Gastrocnemius medialis (tissue), 4 donors: ENCODE measurements around the gene STX19. TPM values are rescaled to one million over a fixed set of nuclear protein-coding genes. Genes with fewer than 3 reads are reported as not detected.
A peak's percentile ranks its signal among the peaks of the same experiment; 100 is the strongest.

Source experiments
- ATAC-seq, 2 donors: fragments of 150-250 bp; one replicate each; pipeline ENCODE4 v1.9.1; 2016
- DNase-seq, 2 donors: peaks; one replicate each; pipeline ENCODE4 v3.0.0-alpha.2; 2019
- H3K27ac ChIP-seq, 4 donors: fragments of 200-600 bp; sonication (generic); 1 replicate in 1 of 4; 2 replicates in 3 of 4; pipeline ENCODE4 v1.5.1; 2016 to 2018; ENCODE audit warnings: mild to moderate bottlenecking in 2 of 4, moderate library complexity in 1 of 4
- H3K27me3 ChIP-seq, 3 donors: fragments of 200-600 bp; sonication (generic) in 2 of 3; 1 replicate in 1 of 3; 2 replicates in 2 of 3; pipeline versions ENCODE4 v1.5.1 to v1.6.0; 2016 to 2019; ENCODE audit warnings: mild to moderate bottlenecking in 1 of 3, moderate library complexity in 1 of 3
- H3K36me3 ChIP-seq, 2 donors: fragments of 200-600 bp; sonication (generic) in 1 of 2; one replicate each; pipeline ENCODE4 v1.5.1; 2017 to 2018
- H3K4me1 ChIP-seq, 2 donors: fragments of 200-600 bp; sonication (generic) in 1 of 2; one replicate each; pipeline ENCODE4 v1.5.1; 2016 to 2017; ENCODE audit warnings: mild to moderate bottlenecking in 2 of 2
- H3K4me3 ChIP-seq, 4 donors: fragments of 200-600 bp; sonication (generic) in 3 of 4; 1 replicate in 1 of 4; 2 replicates in 3 of 4; pipeline ENCODE4 v1.5.1; 2016 to 2019; ENCODE audit warnings: mild to moderate bottlenecking in 2 of 4
- H3K9me3 ChIP-seq, 3 donors: fragments of 200-600 bp; sonication (generic) in 2 of 3; 1 replicate in 1 of 3; 2 replicates in 2 of 3; pipeline ENCODE4 v1.5.1; 2016 to 2019
- POLR2A ChIP-seq, 2 donors: fragments of 450-650 bp; IDR thresholded peaks; one replicate each; pipeline ENCODE4 v1.6.1; 2017; ENCODE audit warnings: antibody characterized with exemption in 2 of 2, mild to moderate bottlenecking in 2 of 2, moderate library complexity in 2 of 2
- in situ Hi-C, 4 donors: fragments of 200-750 bp; cut with MboI; loops; one replicate each; pipeline versions ENCODE4 v1.15.0 to v1.8.0; 2017; ENCODE audit warnings: low sequenced_read_pairs in 4 of 4
- intact Hi-C: fragments of 100-400 bp; cut with DNase I; formaldehyde crosslinking; loops from one replicate; pipeline ENCODE4 v1.15.1; 2023; ENCODE audit warnings: low total_unique reads
- total RNA-seq, 4 donors: library from RNA; depleted of rRNA; stranded (reverse); fragments of >200 nt; gene quantifications; one replicate each; pipeline versions ENCODE4 v1.1.0 to v1.2.3, GENCODE V29; 2016
- TF ChIP-seq, protein P1 (sequence below), 5 experiments: fragments of 450-650 bp in 3 of 5; fragments of 200-600 bp in 2 of 5; sonication (generic) in 2 of 5; IDR thresholded peaks in 4 of 5; conservative IDR thresholded peaks in 1 of 5; 1 replicate in 4 of 5; 2 replicates in 1 of 5; pipeline ENCODE4 v1.5.1; 2016 to 2019; ENCODE audit warnings: antibody characterized with exemption in 5 of 5, mild to moderate bottlenecking in 3 of 5, moderate library complexity in 3 of 5

STX19 gene
- total RNA-seq, 4 donors from 2014 or later = not detected

- in situ Hi-C loops = no loop called here
Measured at GRCh38 chr3:94036909-94037507, 8.6 kb upstream of the STX19 start.

GRCh38 chr3:94026623-94027022, 1.8 kb downstream of the STX19 start:
- ATAC-seq (no peak), DNase-seq (no peak)
- no peak overlapping the region for H3K27ac ChIP-seq
- no peak overlapping the region for H3K4me3 ChIP-seq
- no peak for TF ChIP-seq POLR2A (IDR thresholded peaks at IDR 0.05)
- TF ChIP-seq, protein P1, sequence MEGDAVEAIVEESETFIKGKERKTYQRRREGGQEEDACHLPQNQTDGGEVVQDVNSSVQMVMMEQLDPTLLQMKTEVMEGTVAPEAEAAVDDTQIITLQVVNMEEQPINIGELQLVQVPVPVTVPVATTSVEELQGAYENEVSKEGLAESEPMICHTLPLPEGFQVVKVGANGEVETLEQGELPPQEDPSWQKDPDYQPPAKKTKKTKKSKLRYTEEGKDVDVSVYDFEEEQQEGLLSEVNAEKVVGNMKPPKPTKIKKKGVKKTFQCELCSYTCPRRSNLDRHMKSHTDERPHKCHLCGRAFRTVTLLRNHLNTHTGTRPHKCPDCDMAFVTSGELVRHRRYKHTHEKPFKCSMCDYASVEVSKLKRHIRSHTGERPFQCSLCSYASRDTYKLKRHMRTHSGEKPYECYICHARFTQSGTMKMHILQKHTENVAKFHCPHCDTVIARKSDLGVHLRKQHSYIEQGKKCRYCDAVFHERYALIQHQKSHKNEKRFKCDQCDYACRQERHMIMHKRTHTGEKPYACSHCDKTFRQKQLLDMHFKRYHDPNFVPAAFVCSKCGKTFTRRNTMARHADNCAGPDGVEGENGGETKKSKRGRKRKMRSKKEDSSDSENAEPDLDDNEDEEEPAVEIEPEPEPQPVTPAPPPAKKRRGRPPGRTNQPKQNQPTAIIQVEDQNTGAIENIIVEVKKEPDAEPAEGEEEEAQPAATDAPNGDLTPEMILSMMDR (IDR thresholded peaks at IDR 0.05 in 4 of 5, conservative IDR thresholded peaks at IDR 0.05 in 1 of 5) = no peak
- H3K36me3 ChIP-seq = no peaks in the 10 kb centered on the region
- H3K27me3 ChIP-seq = no peaks in the 10 kb centered on the region
- intact Hi-C loops (no loop called here), in situ Hi-C loops (no loop called here)
- no peaks in the 10 kb centered on the region for H3K4me1 ChIP-seq
- H3K9me3 ChIP-seq = no peaks in the 10 kb centered on the region

More at GRCh38 chr3:94036909-94037507, 8.6 kb upstream of the STX19 start:
- DNase-seq = no peak
- no peak for ATAC-seq
- Histone ChIP-seq H3K27me3 (no peaks in the 10 kb centered on the region), H3K4me1 (no peaks in the 10 kb centered on the region), H3K36me3 (no peaks in the 10 kb centered on the region), H3K4me3 (no peak overlapping the region), H3K9me3 (no peaks in the 10 kb centered on the region), H3K27ac (no peak overlapping the region)
- intact Hi-C loops = no loop called here
- TF ChIP-seq, protein P1 (IDR thresholded peaks at IDR 0.05 in 4 of 5, conservative IDR thresholded peaks at IDR 0.05 in 1 of 5) = peak in 1 of 5 experiments; percentile 33
- no peak for TF ChIP-seq POLR2A (IDR thresholded peaks at IDR 0.05)

DNA sequence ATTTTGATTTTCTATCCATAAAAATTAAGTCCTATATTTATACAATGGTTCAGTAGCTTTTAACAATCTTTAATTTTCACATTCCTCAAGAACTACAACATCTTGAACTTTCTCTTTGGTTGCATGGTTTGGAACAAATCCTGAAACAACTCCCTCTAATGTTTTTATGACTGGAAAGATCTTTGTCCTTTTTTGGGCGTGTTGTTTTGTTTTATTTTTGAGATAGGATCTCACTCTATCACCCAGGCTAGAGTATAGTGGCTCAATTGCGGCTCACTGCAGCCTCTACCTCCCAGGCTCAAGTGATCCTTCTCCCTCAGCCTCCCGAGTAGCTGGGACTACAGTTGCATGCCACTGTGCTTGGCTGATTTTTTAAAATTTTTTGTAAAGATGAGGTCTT, 4.0 kb downstream of the STX19 start:
- no peak overlapping the region for H3K27ac ChIP-seq
- H3K36me3 ChIP-seq = no peaks in the 10 kb centered on the region
- no peaks in the 10 kb centered on the region for H3K9me3 ChIP-seq
- TF ChIP-seq POLR2A (IDR thresholded peaks at IDR 0.05) = no peak
- TF ChIP-seq, protein P1 (IDR thresholded peaks at IDR 0.05 in 4 of 5, conservative IDR thresholded peaks at IDR 0.05 in 1 of 5) = no peak
- no peak for DNase-seq
- ATAC-seq = no peak
- no peaks in the 10 kb centered on the region for H3K4me1 ChIP-seq
- intact Hi-C loops = no loop called here
- H3K27me3 ChIP-seq = no peaks in the 10 kb centered on the region
- in situ Hi-C loops = no loop called here
- H3K4me3 ChIP-seq = no peak overlapping the region

DNA sequence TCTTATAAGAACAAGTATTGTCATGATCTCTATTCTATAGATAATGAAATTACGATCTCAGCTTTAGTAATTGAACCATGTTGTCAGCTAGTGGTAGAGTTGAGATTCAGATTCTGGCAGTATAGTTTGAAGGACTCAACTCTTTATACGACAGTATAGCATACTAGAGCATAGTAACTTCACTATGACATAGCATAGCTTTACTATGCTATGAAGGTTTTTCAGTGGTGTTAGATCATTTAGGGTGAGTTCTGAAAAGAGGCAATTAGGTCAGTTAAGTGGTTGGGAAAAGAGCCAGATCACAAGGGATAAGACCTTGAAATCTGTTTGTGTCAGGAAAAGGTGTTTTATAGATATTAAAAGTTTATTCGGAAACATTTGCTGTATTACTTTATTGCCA, 8.1 kb downstream of the STX19 start:
- no peaks in the 10 kb centered on the region for H3K27me3 ChIP-seq
- H3K36me3 ChIP-seq = no peaks in the 10 kb centered on the region
- in situ Hi-C loops = no loop called here
- no peaks in the 10 kb centered on the region for H3K4me1 ChIP-seq
- ATAC-seq (no peak), DNase-seq (no peak)
- no peak for TF ChIP-seq POLR2A (IDR thresholded peaks at IDR 0.05)
- TF ChIP-seq, protein P1 (IDR thresholded peaks at IDR 0.05 in 4 of 5, conservative IDR thresholded peaks at IDR 0.05 in 1 of 5) = no peak
- H3K4me3 ChIP-seq = no peak overlapping the region
- intact Hi-C loops = no loop called here
- H3K9me3 ChIP-seq = no peaks in the 10 kb centered on the region
- no peak overlapping the region for H3K27ac ChIP-seq

DNA sequence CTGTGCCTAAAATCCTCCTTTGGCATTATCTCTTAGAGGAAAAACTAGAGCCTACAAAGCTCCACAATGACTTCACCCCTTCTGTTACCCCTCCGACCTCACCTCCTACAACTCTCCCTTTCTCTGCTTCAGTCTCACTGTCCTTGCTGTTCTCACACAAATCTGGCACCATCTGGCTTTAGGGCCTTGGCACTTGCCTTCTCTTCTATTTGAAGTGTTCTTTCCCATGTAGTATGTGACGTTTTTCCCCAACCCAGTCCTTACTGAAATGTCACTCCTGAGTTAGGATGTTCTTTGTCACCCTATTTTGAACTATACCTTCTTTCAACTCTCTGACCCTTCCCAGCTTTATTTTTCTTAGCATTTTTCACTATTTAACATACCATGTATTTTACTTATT, 8.7 kb downstream of the STX19 start:
- in situ Hi-C loops (loop anchor here in 1 of 4 donors (10.0 kb wide), 1 partner anchor 55 kb away; no protein-coding TSS in a partner anchor), intact Hi-C loops (no loop called here)
- Histone ChIP-seq H3K4me1 (no peaks in the 10 kb centered on the region), H3K27me3 (no peaks in the 10 kb centered on the region), H3K27ac (no peak overlapping the region), H3K4me3 (no peak overlapping the region), H3K9me3 (no peaks in the 10 kb centered on the region), H3K36me3 (no peaks in the 10 kb centered on the region)
- no peak for ATAC-seq
- no peak for DNase-seq
- TF ChIP-seq, protein P1 (IDR thresholded peaks at IDR 0.05 in 4 of 5, conservative IDR thresholded peaks at IDR 0.05 in 1 of 5) = no peak
- no peak for TF ChIP-seq POLR2A (IDR thresholded peaks at IDR 0.05)
